ENCODE data around the gene BLMH. TPM values are rescaled to one million over a fixed set of nuclear protein-coding genes. Genes with fewer than 3 reads are reported as not detected.

The BLMH gene
- total and polyA plus RNA-seq, 2 donors (not counting 3 experiments of a cell fraction or from before 2014, with no cell fraction given), result 24.6 to 65.8 TPM

- POLR2A ChIA-PET, result no interaction called here
- no peak overlapping the region for H3K4me3 ChIP-seq (replicated peaks in 1 of 3; ENCODE audit: insufficient read depth in 1 of 3, low read depth in 1 of 3, low read length in 3 of 3)
- H3K4me1 ChIP-seq (ENCODE audit: control insufficient read depth, extremely low read depth, insufficient read depth, low read length), result peaks cover 5% of the 10 kb centered on the region
- TF ChIP-seq FOS (IDR thresholded peaks at IDR 0.05; ENCODE audit: borderline replicate concordance, insufficient read depth, low read length) (no peak), EZH2 (IDR thresholded peaks at IDR 0.05; ENCODE audit: borderline replicate concordance, low read depth, low read length, severe bottlenecking) (no peak), CTCF (IDR thresholded peaks at IDR 0.05; ENCODE audit: extremely low read depth in 1 of 2, insufficient read depth in 1 of 2, low read depth in 1 of 2, low read length in 2 of 2) (no peak), POLR2A (IDR thresholded peaks at IDR 0.05; ENCODE audit: low read depth, low read length) (no peak), MAX (IDR thresholded peaks at IDR 0.05; ENCODE audit: insufficient read depth, insufficient read length) (no peak)
- peaks cover 8 to 14% of the 10 kb centered on the region in 2 experiments for H3K36me3 ChIP-seq (ENCODE audit: control insufficient read depth in 2 of 2, extremely low read depth in 1 of 2, insufficient read depth in 2 of 2, low read length in 2 of 2)
- H4K20me1 ChIP-seq (replicated peaks; ENCODE audit: control insufficient read depth, extremely low read depth, insufficient read depth, low read length), result no peaks in the 10 kb centered on the region
- H3K27me3 ChIP-seq (ENCODE audit: control insufficient read depth in 2 of 2, insufficient read depth in 2 of 2, low read length in 2 of 2), result no peaks in the 10 kb centered on the region
- intact Hi-C loops (cut with micrococcal nuclease), result no loop called here
- CTCF ChIA-PET, result interaction anchor here (1.5 kb wide), 2 partner anchors 12 to 18 kb away, joined by 3 to 4 read pairs; no protein-coding TSS in a partner anchor
- H3K9me3 ChIP-seq (replicated peaks; ENCODE audit: control insufficient read depth, insufficient read depth, low read length), result no peaks in the 10 kb centered on the region
- H2AFZ ChIP-seq (ENCODE audit: low read depth, low read length), result no peak overlapping the region
- H3K27ac ChIP-seq (ENCODE audit: insufficient read depth, low read depth, low read length), result no peak overlapping the region
- H3K9ac ChIP-seq (replicated peaks; ENCODE audit: extremely low read depth, insufficient read depth, low read length), result no peak overlapping the region
- H3K79me2 ChIP-seq (ENCODE audit: control insufficient read depth, insufficient read depth, low read length), result no peaks in the 10 kb centered on the region
- FAIRE-seq (peak; percentile 35), DNase-seq (ENCODE audit: low read depth, low spot score) (no peak)
- no TSS peak for BruUV-seq (replicated peaks)
- no peaks in the 10 kb centered on the region for H3K9me1 ChIP-seq (replicated peaks; ENCODE audit: control insufficient read depth, extremely low read depth, insufficient read depth, low read length)
- no peak overlapping the region for H3K4me2 ChIP-seq (ENCODE audit: insufficient read depth, low read length)
- dilution Hi-C loops (cut with MboI; ENCODE audit: extremely low pct_ligation_motif_present, low sequenced_read_pairs), result no loop called here
These were observed 37.6 kb downstream of the BLMH start for GRCh38 chr17:30254150-30254549.

- Histone ChIP-seq H4K20me1 (replicated peaks; ENCODE audit: control insufficient read depth, extremely low read depth, insufficient read depth, low read length) (no peaks in the 10 kb centered on the region), H3K4me1 (ENCODE audit: control insufficient read depth, extremely low read depth, insufficient read depth, low read length) (peaks cover 5% of the 10 kb centered on the region), H3K9me1 (replicated peaks; ENCODE audit: control insufficient read depth, extremely low read depth, insufficient read depth, low read length) (no peaks in the 10 kb centered on the region), H3K4me3 (replicated peaks in 1 of 3; ENCODE audit: insufficient read depth in 1 of 3, low read depth in 1 of 3, low read length in 3 of 3) (no peak overlapping the region), H3K27me3 (ENCODE audit: control insufficient read depth in 2 of 2, insufficient read depth in 2 of 2, low read length in 2 of 2) (no peaks in the 10 kb centered on the region), H3K9me3 (replicated peaks; ENCODE audit: control insufficient read depth, insufficient read depth, low read length) (no peaks in the 10 kb centered on the region), H2AFZ (ENCODE audit: low read depth, low read length) (no peak overlapping the region), H3K27ac (ENCODE audit: insufficient read depth, low read depth, low read length) (no peak overlapping the region), H3K9ac (replicated peaks; ENCODE audit: extremely low read depth, insufficient read depth, low read length) (no peak overlapping the region), H3K36me3 (ENCODE audit: control insufficient read depth in 2 of 2, extremely low read depth in 1 of 2, insufficient read depth in 2 of 2, low read length in 2 of 2) (peaks cover 14 to 16% of the 10 kb centered on the region in 2 experiments), H3K79me2 (ENCODE audit: control insufficient read depth, insufficient read depth, low read length) (no peaks in the 10 kb centered on the region), H3K4me2 (ENCODE audit: insufficient read depth, low read length) (no peak overlapping the region)
- dilution Hi-C loops (cut with MboI; ENCODE audit: extremely low pct_ligation_motif_present, low sequenced_read_pairs) (no loop called here), intact Hi-C loops (cut with micrococcal nuclease) (no loop called here)
- ChIA-PET CTCF (interaction anchor here (1.2 to 1.5 kb wide), 2 partner anchors 17 to 26 kb away, joined by 3 read pairs; no protein-coding TSS in a partner anchor), POLR2A (no interaction called here)
- no peak for TF ChIP-seq MAX (IDR thresholded peaks at IDR 0.05; ENCODE audit: insufficient read depth, insufficient read length)
- TF ChIP-seq CTCF (IDR thresholded peaks at IDR 0.05; ENCODE audit: extremely low read depth in 1 of 2, insufficient read depth in 1 of 2, low read depth in 1 of 2, low read length in 2 of 2), result no peak
- TF ChIP-seq POLR2AphosphoS5 (IDR thresholded peaks at IDR 0.05; ENCODE audit: insufficient read depth, low read depth, low read length), result no peak
- DNase-seq (ENCODE audit: low read depth, low spot score) (no peak), FAIRE-seq (no peak)
- no TSS peak for BruUV-seq (replicated peaks)
These were observed 38.4 kb downstream of the BLMH start for GRCh38 chr17:30253312-30253711.

Measured in endothelial cell of umbilical vein (primary cell).